Measurements from ENCODE around the gene FDXACB1.

- TF ChIP-seq CTCF (IDR thresholded peaks at IDR 0.05) (no peak), ZFX (IDR thresholded peaks at IDR 0.05; ENCODE audit: borderline replicate concordance) (no peak)
Observed at GRCh38 chr11:111908639-111909305, 29.8 kb upstream of the FDXACB1 start.

All from 22Rv1 (cell line).